COR-L47 (cell line): ENCODE results near the gene DESI1.
"Not testable (repeated sequence)": the region's sequence is repeated elsewhere in the genome, so short reads cannot be mapped to it uniquely, and the experiment has no call there.

Experiments used
- DNase-seq: peaks from one replicate; lab custom pipeline; 2025; lab: John Stamatoyannopoulos, UW

The DESI1 gene

DNA sequence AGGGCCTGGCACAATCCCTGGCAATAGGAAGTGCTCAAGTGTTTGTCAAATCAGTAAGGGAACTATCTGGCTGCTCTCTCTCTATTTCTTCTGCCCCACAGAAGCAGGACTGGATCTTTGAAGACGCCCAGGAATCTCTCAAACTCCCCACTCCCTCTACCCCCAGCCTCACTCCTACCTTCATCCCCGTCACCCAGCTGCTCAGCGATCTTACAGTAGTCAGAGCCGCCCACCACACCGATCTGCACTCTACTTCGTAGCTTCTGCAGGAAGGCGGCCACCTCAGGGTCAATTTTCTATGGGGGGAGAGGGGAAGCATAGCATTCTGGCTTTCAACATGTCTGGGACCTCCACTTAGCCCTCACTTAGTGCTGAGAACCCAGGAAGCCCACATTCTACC is 34.9 kb downstream of the DESI1 start:
- DNase-seq, result no peak

DNA sequence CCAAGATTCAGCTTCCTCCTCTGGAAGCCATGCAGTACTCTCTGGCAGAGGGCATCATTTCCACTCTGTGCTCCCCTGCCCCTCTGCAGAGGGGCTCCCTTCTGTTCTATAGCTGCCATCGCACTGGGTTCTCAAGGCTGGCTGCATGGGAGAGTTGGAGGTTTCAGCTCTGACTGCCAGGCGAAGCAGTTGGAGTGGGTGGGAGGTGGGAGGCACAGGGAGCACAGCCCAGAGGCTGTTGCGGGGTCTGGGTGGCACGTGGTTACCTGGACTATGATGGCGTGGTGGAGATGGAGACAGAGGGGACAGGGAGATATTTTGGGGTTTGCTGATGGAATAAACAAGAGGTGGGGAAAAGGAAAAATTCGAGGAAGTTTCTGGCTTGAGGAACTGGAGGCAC is 36.0 kb downstream of the DESI1 start:
- DNase-seq, result no peak

DNA sequence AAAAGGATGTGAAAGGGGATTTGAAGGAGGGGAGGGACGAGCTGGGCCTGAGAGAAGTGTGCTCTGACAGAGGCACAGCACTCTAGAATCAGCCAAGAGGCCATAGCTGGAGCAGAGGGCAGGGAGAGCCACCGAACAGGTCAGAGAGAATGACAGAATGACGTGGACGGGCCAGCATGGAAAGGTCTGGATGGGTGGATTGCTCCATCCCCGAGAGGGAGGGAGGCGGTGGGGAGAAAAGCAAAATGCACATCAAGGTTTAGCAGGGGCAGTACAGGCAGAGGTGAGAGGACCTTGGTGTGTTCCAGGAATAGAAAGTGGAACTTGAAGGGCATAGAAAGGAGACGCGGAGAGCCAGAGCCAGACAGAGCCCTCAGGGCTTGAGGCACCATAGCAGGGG is 38.1 kb downstream of the DESI1 start:
- no peak for DNase-seq

DNA sequence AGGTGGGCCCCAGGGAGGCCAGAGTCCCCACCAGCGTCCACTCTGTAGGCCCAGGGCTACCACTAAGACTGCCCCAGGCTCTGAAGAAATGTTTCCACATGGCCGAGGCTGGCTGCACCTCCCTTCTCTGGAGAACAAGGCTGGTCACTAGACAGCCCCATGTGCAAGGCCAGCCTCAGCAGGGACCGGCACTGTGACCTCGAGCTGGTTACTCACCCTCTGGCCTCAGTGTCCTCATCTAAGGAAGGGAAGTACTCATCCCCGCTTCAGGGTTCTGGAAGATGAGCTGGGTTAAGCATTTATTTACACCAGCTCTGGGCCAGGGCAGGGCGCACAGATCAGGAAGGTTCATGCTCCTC is 40.9 kb downstream of the DESI1 start:
- DNase-seq, result no peak

DNA sequence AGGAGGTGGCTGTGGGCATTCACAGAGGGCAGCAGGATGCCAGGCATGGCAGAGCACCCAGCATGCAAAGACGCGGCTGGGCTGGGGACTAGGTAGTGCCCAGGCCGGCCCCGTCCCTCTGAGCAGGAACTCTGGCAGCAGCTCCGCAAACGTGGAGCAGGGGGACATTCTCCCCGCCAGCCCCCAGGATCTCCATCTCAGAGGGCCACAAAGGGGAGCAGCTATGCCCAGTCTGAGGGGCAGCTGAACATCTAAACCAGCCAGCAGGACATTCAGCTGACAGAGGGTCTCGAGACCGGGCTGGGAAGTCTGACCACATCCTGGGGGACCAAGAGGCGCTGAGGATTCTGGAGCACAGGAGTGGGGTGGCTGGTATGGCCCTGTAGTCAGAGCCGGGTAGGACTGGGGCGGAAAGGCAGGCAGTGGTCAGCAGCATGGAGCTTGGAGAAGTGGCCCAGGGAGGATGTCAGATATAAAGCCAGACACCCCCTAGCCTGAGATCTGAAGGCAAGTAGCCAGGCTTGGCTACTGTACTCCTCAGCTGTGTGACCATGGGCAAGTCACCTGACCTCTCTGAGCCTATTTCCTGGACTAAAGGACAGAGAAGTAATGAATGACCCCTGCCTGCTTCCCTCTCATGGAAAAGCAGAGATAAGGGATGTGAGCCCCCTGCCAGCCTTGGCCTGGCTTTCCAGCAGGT is 41.4 kb downstream of the DESI1 start:
- DNase-seq, result no peak

DNA sequence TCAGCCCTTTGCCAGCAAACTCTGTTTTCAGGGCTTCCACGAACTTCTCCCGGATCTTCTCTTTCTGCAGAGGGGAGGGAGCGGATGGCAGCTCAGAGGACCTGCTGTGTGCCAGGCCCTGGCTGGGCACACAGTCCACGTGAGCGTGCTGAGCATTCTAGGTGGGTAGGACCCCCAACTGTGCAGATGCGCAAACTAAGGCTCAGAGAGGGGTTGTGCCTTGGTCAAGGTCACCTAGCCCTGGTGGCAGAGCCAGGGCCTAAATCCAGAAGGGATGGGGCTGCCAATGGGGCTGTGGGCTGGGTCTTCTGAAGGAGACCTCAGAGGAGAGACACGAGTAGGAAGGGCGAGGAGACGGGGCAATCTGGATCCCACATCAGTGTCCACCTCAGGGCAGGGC is 42.0 kb downstream of the DESI1 start:
- DNase-seq, result no peak

DNA sequence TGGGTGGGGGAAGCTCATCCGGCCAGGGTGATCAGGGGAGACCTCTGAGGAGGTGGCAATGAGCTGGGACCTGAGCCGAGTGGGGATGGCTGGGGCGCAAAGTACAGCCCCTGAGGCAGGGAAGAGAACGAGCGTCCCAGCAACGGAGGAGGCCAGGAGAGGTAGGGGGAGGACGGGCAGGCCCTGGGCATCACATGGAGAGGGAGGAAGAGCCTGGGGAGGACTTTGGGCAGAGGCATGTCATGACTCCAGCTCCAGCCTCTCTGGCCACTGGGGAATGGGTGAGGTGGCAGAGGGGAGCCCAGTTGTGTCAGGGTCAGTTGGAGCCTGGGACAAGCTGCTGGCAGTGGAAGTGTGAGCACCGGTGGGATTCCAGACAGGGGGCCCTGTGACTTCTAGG is 42.7 kb downstream of the DESI1 start:
- no peak for DNase-seq

DNA sequence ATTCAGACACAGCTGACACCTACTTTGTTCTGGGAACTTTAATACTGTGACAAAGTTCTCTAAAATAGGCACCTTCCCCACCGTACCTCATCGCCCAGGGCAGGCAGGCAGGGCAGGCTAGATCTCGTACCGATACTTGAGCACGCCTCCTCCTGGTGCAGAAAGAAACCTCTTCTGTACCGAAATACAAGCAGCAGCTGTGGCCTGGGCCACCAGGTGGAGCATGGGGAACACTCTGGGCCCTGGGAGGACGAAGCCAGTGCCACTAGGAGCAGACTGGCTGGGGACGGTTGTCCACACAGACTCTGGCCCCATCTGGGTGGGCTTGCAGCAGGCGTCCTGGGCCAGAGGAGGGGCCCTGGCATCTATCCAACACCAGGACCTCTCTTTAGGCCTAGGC is 44.0 kb downstream of the DESI1 start:
- peak; percentile 28 for DNase-seq

DNA sequence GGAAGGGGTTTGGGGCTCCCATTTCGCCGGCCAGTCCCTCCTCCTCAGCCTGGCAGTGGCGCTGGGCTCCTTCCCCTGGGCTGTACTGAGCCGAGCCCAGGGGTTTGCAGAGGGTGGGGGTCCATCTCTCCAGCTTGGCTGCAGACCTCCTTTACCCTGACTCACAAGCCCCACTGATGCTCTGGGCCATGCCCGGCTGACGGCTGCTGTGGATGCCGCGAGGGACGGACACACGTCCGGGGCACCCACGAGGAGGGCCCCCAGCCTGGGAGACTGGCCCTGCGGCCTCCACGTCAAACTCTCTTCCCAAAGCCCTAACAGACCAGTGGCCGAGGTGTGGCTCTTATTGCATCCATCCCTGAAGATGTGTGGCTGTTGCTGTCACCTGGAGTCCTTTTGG is 45.3 kb downstream of the DESI1 start:
- no peak for DNase-seq

DNA sequence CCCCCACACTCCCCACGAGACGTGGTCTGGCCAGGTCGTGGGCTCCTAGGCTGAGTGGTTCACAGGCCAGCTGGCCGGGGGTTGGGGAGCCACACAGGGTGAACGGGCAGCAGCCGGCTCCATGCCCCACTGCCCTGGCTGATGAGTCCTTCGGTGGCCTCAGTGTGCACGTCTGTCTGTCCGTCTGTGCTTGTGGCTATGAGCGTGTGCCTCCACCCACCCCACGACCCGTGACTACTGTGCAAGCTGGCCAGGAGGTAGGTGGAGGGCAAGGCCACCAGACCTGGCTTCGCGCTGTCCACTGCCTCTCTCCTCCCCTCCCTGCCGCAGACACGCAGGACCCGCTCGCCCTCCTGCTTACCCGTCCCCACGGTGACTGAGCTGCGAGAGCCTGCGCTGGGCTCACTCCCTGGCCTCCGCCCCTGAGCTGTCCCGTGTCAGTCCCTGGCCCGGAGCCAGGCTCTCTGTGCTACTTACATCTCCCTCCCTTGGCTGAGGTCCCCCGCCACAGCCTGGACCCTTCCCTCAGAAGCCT is 45.9 kb downstream of the DESI1 start:
- no peak for DNase-seq

DNA sequence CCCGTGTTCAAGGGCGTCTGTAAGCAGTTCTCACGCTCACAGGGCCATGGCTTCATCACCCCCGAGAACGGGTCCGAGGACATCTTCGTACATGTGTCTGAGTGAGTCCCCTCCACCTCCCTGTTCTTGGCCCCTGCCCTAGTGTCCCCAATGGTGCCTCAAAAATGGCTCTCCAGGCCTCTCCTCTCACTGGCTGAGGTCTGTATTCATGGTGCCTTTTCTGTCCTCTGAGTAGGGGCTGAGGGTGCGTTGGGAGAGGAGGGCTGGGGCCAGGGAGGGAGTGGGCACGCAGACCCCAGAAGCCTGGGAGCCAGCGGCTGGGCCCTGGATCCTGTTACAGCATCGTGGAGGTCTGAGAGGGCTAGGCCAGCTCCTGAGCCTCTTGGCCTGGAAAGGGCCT is 47.2 kb downstream of the DESI1 start:
- no peak for DNase-seq

DNA sequence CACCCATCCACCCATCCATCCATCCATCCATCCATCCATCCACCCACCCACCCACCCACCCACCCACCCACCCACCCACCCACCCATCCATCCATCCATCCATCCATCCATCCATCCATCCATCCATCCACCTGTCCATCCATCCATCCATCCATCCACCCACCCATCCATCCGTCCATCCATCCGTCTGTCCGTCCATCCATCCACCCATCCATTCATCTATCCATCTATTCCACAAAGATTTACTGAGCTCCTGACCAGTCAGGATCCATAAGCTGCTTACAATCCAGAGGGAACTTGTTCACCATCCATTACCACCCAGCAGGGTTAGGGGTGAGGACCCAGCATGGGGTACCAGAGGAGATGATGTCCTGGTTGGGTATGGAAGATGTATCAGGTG is 48.5 kb downstream of the DESI1 start:
- not testable (repeated sequence) for DNase-seq

DNA sequence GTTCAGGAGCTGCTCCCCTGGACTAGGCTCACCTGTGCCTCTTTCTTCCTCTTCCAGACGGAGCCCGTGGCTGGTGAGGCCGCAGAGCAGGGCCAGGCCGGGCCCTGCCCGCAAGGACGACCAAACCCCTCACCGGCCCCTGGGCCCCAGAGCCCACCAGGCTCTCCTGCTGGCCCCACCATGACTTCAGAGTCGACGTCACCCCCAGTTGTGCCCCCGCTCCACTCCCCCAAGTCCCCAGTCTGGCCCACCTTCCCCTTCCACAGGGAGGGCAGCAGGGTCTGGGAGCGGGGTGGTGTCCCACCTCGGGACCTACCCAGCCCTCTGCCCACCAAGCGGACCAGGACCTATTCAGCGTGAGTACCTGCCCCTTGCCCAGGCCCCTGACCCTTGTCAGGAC is 49.1 kb downstream of the DESI1 start:
- DNase-seq, result no peak

DNA sequence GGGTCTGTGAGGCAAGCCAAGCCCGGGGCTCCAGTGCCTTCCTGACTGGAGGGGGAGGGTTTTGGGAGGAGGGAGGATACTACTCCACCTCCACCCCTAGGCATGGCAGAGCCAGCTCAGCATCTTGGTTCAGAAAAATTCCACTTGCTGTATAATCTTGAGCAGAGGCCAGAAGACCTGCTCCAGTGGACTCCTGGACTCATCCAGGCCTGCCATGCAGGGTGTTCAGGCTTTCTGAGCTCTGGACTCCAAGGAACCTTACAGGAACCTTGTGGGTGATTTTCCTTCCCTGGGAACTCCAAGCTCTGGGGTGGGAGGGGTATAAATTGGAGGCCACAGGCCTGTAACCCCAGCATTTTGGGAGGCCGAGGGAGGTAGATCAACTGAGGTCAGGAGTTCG is 50.6 kb downstream of the DESI1 start:
- no peak for DNase-seq

DNA sequence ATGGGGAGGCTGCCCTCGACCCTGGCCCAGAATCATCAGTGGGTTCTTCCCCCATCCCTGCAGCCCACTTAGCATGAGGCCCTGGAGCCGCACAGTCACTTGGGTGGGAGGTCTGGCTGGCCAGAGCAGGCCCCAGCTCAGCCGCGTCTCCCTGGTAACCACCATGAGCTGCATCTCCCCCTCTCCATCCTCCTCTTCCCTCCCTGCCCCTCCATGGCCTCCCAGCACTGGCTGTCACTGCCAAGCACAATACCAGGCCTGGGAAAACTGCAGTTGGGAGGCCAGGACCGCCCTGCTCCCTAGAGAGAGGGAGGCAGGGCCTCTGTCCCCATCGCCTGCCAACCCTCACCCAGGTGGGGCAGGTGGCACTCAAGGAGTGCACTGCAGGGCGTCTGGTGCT is 52.0 kb downstream of the DESI1 start:
- no peak for DNase-seq

DNA sequence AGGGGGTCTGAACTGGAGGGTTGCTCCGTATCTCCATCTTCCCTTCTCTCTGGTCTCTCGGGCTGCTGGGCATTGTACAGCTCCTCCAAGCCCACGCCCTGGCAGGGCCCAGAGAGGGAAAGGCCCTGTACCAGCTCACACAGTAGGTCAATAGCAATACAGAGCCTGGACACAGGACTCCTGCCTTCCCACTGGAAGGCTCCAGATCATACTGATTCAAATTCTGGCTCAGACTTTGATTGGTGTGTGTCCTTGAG is 53.4 kb downstream of the DESI1 start:
- no peak for DNase-seq

DNA sequence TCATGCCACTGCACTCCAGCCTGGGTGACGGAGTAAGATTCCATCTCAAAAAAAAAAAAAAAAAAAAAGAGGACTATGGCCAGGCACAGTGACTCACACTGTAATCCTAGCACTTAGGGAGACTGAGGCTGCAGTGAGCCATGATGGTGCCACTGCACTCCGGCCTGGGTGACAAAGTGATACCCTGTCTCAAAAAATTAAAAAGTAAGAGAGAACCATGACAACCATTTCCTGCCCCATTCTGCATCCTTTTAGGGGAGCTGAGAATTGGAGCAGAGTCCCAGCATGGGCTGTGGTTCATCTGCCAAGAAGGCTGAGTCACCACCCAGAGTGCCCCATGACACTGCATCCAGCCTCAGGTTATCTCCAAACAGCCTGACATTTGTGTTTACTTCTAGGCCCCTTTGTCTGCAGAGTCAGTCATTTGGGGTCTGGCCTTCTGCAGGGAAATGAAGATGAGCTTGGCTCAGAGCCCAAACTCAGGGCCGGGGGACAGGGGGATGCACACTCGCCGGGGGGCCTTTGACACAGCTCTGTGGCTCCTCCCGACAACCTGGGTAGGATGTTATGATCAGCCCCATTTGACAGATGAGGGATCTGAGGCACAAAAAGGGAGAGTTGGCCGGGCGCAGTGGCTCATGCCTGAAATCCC is 55.3 kb downstream of the DESI1 start:
- DNase-seq, result no peak

DNA sequence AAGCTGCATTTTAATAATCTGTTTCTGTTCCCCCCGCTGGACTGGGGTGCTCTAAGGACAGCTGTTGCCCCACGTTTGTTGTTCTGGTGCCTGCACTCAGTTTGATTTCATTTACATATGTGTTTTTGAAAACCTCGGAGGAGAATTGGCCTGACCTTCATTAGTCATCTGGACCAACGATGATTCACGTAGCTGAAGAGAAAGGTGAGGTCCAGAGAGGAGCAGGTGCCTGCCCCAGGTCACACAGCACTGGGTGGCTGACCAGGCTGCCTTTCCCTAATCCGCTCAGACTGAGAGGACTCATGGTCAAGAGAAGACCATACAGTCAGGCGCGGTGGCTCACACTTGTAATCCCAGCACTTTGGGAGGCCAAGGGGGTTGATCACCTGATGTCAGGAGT is 56.3 kb downstream of the DESI1 start:
- no peak for DNase-seq

DNA sequence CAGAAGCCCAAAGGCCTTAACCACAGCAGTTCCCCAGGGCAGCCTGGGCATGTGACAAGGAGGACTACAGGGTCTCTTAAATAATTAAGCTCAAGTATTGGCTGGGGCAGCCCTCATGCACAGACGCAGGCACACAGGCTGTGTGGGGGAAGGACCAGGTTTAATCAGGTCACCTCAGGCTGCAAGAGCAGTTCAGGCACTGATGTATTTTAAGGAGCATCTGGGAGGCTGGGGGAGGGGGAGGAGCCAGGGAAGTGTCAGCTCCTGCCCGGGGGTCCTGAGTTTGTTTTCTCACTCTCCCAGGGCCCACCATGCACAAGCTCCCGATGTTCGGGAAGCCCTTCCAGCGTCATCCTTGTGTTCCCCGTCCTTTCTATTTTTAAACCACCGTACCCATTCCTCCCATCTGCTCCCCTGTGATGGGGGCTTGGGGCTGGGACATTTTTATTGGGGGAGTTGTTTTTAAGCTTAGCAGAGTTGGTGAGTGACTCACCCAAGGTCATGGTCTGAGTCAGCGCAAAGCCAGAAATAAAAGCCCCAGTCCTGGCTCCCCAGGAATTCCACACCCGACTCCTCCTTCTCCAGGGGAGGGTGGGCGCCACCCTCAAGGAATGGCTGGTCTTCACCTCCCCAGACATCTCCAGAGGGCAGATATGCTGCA is 57.7 kb downstream of the DESI1 start:
- DNase-seq, result no peak

DNA sequence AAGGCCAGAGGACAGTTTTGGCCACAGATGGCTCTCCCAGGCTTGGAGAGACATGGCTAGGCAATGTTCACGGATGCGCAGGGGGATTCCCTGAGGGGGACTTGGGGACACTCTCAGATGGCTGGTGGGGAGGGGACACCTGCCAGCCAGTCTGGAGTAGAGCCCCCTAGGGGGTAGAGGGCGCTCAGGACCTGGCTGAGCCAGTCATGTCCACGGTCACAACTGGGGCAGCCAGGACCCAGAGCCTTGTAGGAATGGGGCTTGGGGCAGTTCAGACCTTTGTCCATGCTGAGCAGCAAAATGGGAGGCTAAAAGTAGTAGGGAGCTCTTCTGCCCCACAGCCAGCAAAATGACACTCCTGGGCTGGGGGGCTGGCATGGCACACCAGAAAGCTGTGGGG is 58.4 kb downstream of the DESI1 start:
- no peak for DNase-seq

DNA sequence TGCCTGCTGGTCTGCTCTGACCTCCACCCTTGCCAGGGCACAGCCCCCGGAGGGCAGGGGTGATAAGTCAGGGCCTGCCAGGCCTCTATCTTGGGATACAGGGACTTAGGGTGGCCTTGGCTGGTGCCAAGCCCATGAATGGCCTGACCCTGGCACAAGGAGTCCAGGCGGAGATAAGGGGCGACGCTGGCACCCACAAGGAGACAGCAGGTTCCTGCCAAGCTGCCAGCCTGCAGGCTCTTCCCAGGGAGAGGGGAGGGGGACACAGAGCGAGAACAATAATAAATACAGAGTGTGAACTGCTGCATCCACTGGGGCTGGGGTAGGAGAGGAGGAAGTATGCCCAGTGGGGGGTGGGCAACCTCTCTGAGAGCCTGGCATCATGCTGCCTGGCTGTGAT is 59.1 kb downstream of the DESI1 start:
- peak; percentile 30 for DNase-seq

DNA sequence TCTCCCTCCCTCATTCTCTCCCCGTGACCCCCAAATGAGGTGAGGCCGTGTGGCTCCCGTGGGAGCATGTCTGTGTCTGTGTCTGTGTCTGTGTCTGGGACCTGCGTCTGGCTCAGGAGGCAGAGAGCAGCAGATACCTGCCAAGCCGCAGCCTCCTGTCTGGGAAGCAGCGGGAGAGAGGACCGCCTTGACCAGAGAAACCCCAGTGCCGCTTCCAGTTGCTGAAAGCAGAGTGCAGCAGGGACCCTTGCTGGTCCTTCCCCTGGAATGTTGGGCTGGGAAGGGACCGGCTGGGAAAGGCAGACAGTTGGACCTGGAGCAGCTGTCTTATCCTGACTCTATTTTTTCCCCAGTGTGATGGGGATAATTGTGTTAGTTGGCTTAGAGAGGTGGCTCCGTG is 59.5 kb downstream of the DESI1 start:
- DNase-seq, result no peak

DNA sequence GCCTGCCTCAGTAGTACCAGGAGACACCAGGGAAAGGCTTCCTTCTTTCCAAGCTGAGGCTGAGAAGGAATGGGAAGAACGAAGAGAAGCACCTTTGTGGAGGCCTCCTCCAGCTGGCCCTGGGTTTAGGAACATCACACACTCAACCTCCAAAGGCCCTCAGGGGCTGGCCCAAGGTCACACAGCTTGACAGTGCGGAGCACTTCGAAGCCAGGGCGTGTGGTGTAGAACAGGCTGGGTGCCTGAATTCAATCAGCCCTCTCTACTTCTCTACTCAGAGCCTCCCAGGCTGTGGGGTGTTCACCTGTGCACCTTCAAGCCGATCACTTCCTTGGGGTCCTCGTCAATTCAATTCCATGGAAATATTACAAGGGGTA is 60.8 kb downstream of the DESI1 start:
- DNase-seq, result no peak

DNA sequence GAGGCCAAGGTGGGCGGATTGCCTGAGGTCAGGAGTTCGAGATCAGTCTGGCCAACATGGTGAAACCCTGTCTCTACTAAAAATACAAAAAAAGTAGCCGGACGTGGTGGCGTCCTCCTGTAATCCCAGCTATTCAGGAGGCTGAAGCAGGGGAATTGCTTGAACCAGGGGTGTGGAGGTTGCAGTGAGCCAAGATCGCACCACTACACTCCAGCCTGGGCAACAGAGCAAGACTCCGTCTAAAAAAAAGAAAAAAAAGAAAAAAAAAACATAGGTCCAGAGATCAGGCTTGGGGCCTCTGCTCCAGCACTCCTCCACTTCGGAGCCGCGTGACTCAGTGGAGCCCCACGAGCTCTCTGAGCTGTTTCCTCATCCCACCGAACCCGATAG is 62.6 kb downstream of the DESI1 start:
- DNase-seq, result not testable (repeated sequence)
